Calu3 (cell line): ENCODE data around the gene C5orf24. TPM values are rescaled to one million over a fixed set of nuclear protein-coding genes. Genes with fewer than 3 reads are reported as not detected.

ENCODE experiments used
- BruUV-seq: library from RNA; stranded (reverse); fragments of 400-500 nt; replicated peaks from 2 replicates; lab custom pipeline; 2021; lab: Mats Ljungman, UMichigan
- CTCF ChIA-PET: fragments of 300-600 bp; sonication (Branson Sonifier 250); formaldehyde crosslinking; loops from one replicate; lab custom pipeline; 2022; ENCODE audit warnings: antibody characterized with exemption; lab: Charles Lee
- DNase-seq: peaks from one replicate; pipeline ENCODE4 v3.0.0; 2022
- H3K27ac Mint-ChIP-seq: one replicate; pipeline ENCODE4 v1.8.0; 2022; ENCODE audit warnings: mixed read lengths; ENCODE audit not compliant: unreplicated experiment
- H3K27me3 Mint-ChIP-seq: one replicate; pipeline ENCODE4 v1.8.0; 2022; ENCODE audit warnings: mixed read lengths; ENCODE audit not compliant: unreplicated experiment
- H3K36me3 Mint-ChIP-seq: one replicate; pipeline ENCODE4 v1.8.0; 2022; ENCODE audit warnings: mild to moderate bottlenecking, moderate library complexity, mixed read lengths; ENCODE audit not compliant: insufficient read depth, unreplicated experiment
- H3K4me1 Mint-ChIP-seq: one replicate; pipeline ENCODE4 v1.8.0; 2022; ENCODE audit warnings: mild to moderate bottlenecking, low read depth, mixed read lengths; ENCODE audit not compliant: unreplicated experiment
- H3K4me3 Mint-ChIP-seq: one replicate; pipeline ENCODE4 v1.8.0; 2022; ENCODE audit warnings: mild to moderate bottlenecking, low read depth, moderate library complexity, mixed read lengths; ENCODE audit not compliant: unreplicated experiment
- H3K9me3 Mint-ChIP-seq: one replicate; pipeline ENCODE4 v1.8.0; 2022; ENCODE audit warnings: low read depth, mixed read lengths; ENCODE audit not compliant: unreplicated experiment
- intact Hi-C: fragments of 100-400 bp; cut with micrococcal nuclease; formaldehyde crosslinking; loops from one replicate; pipeline ENCODE4 v1.10.0; 2022; ENCODE audit not compliant: unreplicated experiment
- total RNA-seq: library from RNA; stranded (reverse); gene quantifications from 2 replicates; pipeline ENCODE4 v1.2.3, GENCODE V29; 2022
- TF ChIP-seq, protein P1 (sequence below): fragments of 200-600 bp; IDR thresholded peaks from one replicate; pipeline ENCODE4 v1.8.0; 2022; ENCODE audit warnings: antibody characterized with exemption; ENCODE audit not compliant: unreplicated experiment

C5orf24 gene
- total RNA-seq, 1 experiment from 2014 or later, result 63.4 TPM

DNA sequence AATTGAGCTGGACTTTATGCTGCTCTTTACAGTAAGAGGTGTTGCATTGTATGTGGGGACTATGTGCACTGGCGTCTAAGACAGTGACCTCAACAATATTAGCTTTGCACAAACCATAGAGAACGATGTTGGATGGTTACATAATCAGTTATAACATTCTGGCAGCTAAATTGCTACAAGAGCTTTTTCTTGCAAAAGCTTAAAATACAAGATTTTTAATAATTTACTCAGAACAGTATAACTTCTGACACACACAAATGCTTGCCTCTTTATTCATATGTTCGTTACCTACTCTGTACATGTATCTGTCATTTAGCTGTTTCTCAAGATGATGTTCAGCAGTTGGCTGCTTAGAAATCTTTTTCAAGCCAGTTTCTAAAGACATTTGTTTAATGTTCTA lies 11.6 kb downstream of the C5orf24 start:
- no peak overlapping the region for H3K4me3 Mint-ChIP-seq
- TF ChIP-seq, protein P1, sequence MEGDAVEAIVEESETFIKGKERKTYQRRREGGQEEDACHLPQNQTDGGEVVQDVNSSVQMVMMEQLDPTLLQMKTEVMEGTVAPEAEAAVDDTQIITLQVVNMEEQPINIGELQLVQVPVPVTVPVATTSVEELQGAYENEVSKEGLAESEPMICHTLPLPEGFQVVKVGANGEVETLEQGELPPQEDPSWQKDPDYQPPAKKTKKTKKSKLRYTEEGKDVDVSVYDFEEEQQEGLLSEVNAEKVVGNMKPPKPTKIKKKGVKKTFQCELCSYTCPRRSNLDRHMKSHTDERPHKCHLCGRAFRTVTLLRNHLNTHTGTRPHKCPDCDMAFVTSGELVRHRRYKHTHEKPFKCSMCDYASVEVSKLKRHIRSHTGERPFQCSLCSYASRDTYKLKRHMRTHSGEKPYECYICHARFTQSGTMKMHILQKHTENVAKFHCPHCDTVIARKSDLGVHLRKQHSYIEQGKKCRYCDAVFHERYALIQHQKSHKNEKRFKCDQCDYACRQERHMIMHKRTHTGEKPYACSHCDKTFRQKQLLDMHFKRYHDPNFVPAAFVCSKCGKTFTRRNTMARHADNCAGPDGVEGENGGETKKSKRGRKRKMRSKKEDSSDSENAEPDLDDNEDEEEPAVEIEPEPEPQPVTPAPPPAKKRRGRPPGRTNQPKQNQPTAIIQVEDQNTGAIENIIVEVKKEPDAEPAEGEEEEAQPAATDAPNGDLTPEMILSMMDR, result no peak
- no peak for DNase-seq
- H3K9me3 Mint-ChIP-seq, result no peaks in the 10 kb centered on the region
- peaks cover 42% of the 10 kb centered on the region for H3K36me3 Mint-ChIP-seq
- H3K27ac Mint-ChIP-seq, result no peak overlapping the region
- intact Hi-C loops, result no loop called here
- no peaks in the 10 kb centered on the region for H3K4me1 Mint-ChIP-seq
- CTCF ChIA-PET, result no interaction called here
- no TSS peak for BruUV-seq
- H3K27me3 Mint-ChIP-seq, result no peaks in the 10 kb centered on the region

DNA sequence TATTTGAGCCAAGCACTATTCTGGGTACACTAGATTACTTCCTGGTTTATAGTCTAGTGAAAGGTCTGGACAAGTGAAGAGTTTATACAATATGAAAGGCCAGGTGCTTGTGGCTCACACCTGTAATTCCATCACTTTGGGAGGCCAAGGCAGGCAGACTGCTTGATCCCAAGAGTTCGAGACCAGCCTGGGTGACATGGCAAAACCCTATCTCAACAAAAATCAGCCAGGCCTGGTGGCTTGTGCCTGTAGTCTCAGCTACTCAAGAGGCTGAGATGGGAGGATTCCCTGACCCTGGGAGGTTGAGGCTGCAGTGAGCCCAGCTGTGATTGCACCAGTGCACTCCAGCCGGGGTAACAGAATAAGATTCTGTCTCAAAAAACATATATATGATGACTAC lies 18.9 kb downstream of the C5orf24 start:
- TF ChIP-seq, protein P1, result no peak
- no peak overlapping the region for H3K4me3 Mint-ChIP-seq
- no peak for DNase-seq
- intact Hi-C loops, result no loop called here
- no peak overlapping the region for H3K27ac Mint-ChIP-seq
- BruUV-seq, result no TSS peak
- CTCF ChIA-PET, result interaction anchor here (1.3 kb wide), 1 partner anchor 40 kb away, joined by 4 read pairs; the partner anchor contains the start of gene PCBD2
- H3K27me3 Mint-ChIP-seq, result no peaks in the 10 kb centered on the region
- peaks cover 21% of the 10 kb centered on the region for H3K36me3 Mint-ChIP-seq
- no peaks in the 10 kb centered on the region for H3K9me3 Mint-ChIP-seq
- H3K4me1 Mint-ChIP-seq, result no peaks in the 10 kb centered on the region

DNA sequence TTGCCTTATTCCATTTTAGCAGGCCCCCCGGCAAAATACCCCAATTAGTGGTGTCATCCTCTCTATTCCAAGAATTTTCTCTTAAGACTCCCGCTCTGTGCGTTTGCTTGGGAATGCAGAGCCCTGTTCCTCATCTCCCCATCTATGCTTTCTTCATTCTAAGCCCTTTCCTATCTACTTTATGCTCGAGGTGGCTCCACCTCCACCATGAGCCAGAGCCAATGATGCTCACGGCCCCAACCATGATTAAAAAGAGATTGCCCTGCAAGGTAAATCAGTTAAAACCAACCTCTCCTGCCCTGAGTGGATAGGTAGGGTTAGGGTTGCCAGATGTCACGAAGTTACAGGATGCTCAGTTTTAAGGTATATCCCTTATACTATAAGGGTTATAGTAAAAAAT lies 27.7 kb downstream of the C5orf24 start:
- CTCF ChIA-PET, result interaction anchor here (0.7 to 1.4 kb wide), 2 partner anchors 24 to 31 kb away, joined by 4 to 9 read pairs; partner anchors contain the start of gene PCBD2
- intact Hi-C loops, result no loop called here
- H3K27ac Mint-ChIP-seq, result peak overlapping the region; percentile 77
- H3K4me3 Mint-ChIP-seq, result peak overlapping the region; percentile 99
- H3K9me3 Mint-ChIP-seq, result no peaks in the 10 kb centered on the region
- peaks cover 25% of the 10 kb centered on the region for H3K36me3 Mint-ChIP-seq
- TF ChIP-seq, protein P1, result no peak
- H3K27me3 Mint-ChIP-seq, result no peaks in the 10 kb centered on the region
- no peak for DNase-seq
- BruUV-seq, result TSS peak; percentile 72
- no peaks in the 10 kb centered on the region for H3K4me1 Mint-ChIP-seq

DNA sequence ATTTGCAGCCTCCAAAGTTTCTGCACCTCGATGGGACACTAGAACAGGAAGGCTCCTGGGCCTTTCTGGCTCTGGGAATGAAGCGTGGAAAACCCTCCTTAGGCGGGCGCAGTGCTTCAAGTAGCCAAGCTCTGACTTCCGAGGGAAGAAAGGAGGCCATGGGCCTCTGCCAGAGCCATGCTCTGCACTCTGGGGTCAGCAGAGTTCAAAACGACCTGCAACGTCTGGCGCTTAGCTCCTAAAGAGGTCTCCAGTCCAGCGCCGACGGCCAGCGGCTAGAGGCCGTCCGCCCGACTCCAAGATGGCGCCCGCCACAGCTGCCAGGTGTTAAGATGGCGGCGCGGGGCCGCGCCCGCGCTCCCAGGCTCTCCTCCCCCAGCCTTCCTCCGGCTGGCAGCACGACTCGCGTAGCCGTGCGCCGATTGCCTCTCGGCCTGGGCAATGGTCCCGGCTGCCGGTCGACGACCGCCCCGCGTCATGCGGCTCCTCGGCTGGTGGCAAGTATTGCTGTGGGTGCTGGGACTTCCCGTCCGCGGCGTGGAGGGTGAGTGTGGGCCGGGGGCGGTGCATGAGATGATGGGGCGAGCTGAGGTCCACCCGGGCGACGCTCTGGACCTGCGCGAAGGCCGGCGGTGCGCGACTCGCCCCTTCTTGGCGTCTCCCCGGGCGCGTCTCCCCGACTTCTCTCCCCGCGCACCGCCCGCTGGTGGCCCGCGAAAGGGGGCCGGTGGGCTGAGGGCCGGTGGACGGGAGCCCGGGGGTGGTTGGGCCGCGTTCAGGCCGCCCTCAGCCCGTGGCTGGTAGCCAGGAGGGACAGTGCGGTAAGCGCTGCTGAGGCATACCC lies 28.4 kb downstream of the C5orf24 start, which contains the start of gene TXNDC15:
Gene TXNDC15 (plus strand): TSS at position 385 of the 844 bp plus-strand sequence. CDS start 57 bp downstream, at position 442.
- CTCF ChIA-PET, result interaction anchor here (0.5 to 1.4 kb wide), 5 partner anchors 19 to 238 kb away, joined by 3 to 9 read pairs (median 3); partner anchors contain the start of gene PCBD2
- peak; percentile 89 for DNase-seq
- H3K27ac Mint-ChIP-seq, result peak within 1 kb of the TSS; percentile 77
- TF ChIP-seq, protein P1, result no peak
- no TSS peak for BruUV-seq
- peak within 1 kb of the TSS; percentile 99 for H3K4me3 Mint-ChIP-seq
- no peaks in the 10 kb centered on the region for H3K27me3 Mint-ChIP-seq
- peaks cover 25% of the 10 kb centered on the region for H3K36me3 Mint-ChIP-seq
- intact Hi-C loops, result no loop called here
- H3K4me1 Mint-ChIP-seq, result no peaks in the 10 kb centered on the region
- H3K9me3 Mint-ChIP-seq, result no peaks in the 10 kb centered on the region
